ENCODE measurements around the gene TPCN2. TPM values are rescaled to one million over a fixed set of nuclear protein-coding genes. Genes with fewer than 3 reads are reported as not detected.

The TPCN2 gene
- polyA plus RNA-seq, 1 donor from 2014 or later: 14.2 TPM

GRCh38 chr11:69078508-69078907, 29.8 kb downstream of the TPCN2 start:
- no peak overlapping the region for H2AFZ ChIP-seq (ENCODE audit: low read depth, low read length)
- no peaks in the 10 kb centered on the region for H3K9me2 ChIP-seq (ENCODE audit: insufficient read depth, low read length)
- no peak overlapping the region for H3K9ac ChIP-seq (ENCODE audit: low read length)
- no peaks in the 10 kb centered on the region for H3F3A ChIP-seq (ENCODE audit: insufficient read depth, low read length, poor library complexity, severe bottlenecking)
- no peaks in the 10 kb centered on the region for H3K79me2 ChIP-seq (replicated peaks; ENCODE audit: insufficient read depth, low read length)
- H3K27ac ChIP-seq (ENCODE audit: low read length): no peak overlapping the region
- no peak overlapping the region for H3K4me2 ChIP-seq (ENCODE audit: low read length)
- H3K9me3 ChIP-seq (ENCODE audit: low read length): no peaks in the 10 kb centered on the region
- no peaks in the 10 kb centered on the region for H3K36me3 ChIP-seq (ENCODE audit: insufficient read depth, low read length)
- H4K20me1 ChIP-seq (ENCODE audit: insufficient read depth): no peaks in the 10 kb centered on the region
- no peak overlapping the region for H3K4me3 ChIP-seq (ENCODE audit: low read length)
- TF ChIP-seq EZH2 (IDR thresholded peaks at IDR 0.05; ENCODE audit: borderline replicate concordance, insufficient read depth, low read length, poor library complexity, severe bottlenecking): no peak
- TF ChIP-seq CTCF (IDR thresholded peaks at IDR 0.05; ENCODE audit: poor library complexity, severe bottlenecking): no peak
- TF ChIP-seq SMC3 (conservative IDR thresholded peaks at IDR 0.05; ENCODE audit: poor library complexity): no peak
- no peak for TF ChIP-seq MXI1 (conservative IDR thresholded peaks at IDR 0.05; ENCODE audit: poor library complexity, severe bottlenecking)
- TF ChIP-seq POLR2AphosphoS5 (IDR thresholded peaks at IDR 0.05): no peak
- TF ChIP-seq RAD21 (conservative IDR thresholded peaks at IDR 0.05): no peak
- no peak for TF ChIP-seq TAF1 (IDR thresholded peaks at IDR 0.05; ENCODE audit: low read depth)
- no peak for TF ChIP-seq REST (IDR thresholded peaks at IDR 0.05; ENCODE audit: borderline replicate concordance)
- no peak for TF ChIP-seq EP300 (conservative IDR thresholded peaks at IDR 0.05; ENCODE audit: poor library complexity, severe bottlenecking)
- no peaks in the 10 kb centered on the region for H3K27me3 ChIP-seq (ENCODE audit: insufficient read depth, low read depth, low read length)

GRCh38 chr11:69078930-69079605, 30.3 kb downstream of the TPCN2 start:
- Histone ChIP-seq H3K4me2 (ENCODE audit: low read length) (no peak overlapping the region), H3K4me3 (ENCODE audit: low read length) (no peak overlapping the region), H3F3A (ENCODE audit: insufficient read depth, low read length, poor library complexity, severe bottlenecking) (no peaks in the 10 kb centered on the region), H4K20me1 (ENCODE audit: insufficient read depth) (no peaks in the 10 kb centered on the region), H3K27ac (ENCODE audit: low read length) (no peak overlapping the region), H3K9me3 (ENCODE audit: low read length) (no peaks in the 10 kb centered on the region), H3K36me3 (ENCODE audit: insufficient read depth, low read length) (no peaks in the 10 kb centered on the region), H3K79me2 (replicated peaks; ENCODE audit: insufficient read depth, low read length) (no peaks in the 10 kb centered on the region), H3K9me2 (ENCODE audit: insufficient read depth, low read length) (no peaks in the 10 kb centered on the region), H3K9ac (ENCODE audit: low read length) (no peak overlapping the region), H2AFZ (ENCODE audit: low read depth, low read length) (no peak overlapping the region), H3K27me3 (ENCODE audit: insufficient read depth, low read depth, low read length) (no peaks in the 10 kb centered on the region)
- TF ChIP-seq EP300 (conservative IDR thresholded peaks at IDR 0.05; ENCODE audit: poor library complexity, severe bottlenecking): no peak

Data from neural cell (in vitro differentiated cells).